Colon (tissue), 2 donors: ENCODE data around the gene NTSR2.
"Not testable (repeated sequence)": the region's sequence is repeated elsewhere in the genome, so short reads cannot be mapped to it uniquely, and the experiment has no call there.

Experiments
- FAIRE-seq: peaks from 2 replicates; lab custom pipeline; 2012; peaks lifted over from hg19 to GRCh38; lab: Jason Lieb, UNC
- donor health status: control.
- donor health status: control.

Gene NTSR2

DNA sequence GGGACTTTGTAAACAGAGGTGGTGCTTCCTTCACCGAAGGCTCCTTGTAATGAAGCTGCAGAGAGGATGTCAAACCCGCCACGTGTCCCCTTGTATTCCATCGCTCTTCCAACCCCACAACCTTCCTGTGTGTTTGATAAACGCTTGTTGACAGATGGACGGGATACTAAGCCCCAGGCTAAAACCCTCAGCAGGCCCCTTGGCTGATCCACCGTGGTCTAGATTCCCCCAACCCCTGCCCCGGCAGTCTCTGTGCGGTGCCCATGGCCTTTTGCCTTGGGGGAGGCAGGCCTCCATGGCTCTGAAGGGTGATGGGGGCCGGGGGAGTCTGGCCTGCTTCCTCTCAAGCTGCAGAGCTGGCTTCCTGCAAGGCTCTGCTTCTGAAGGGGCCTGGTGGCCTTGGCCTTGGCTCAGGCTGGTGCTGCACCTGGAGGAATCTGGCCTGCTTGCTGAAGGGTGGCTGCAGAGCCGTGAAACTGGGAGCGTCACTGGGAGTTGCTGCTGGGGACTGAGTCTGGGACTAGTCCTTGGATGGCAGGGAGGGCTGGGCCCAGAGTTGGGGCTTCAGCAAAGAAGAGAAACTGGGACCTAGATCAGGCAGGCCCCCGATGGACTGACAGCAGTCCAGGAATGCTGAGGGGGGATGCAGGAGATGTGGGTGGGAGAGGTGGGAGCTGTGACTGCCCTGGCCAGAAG, 9.6 kb upstream of the NTSR2 start:
- FAIRE-seq = no peak

DNA sequence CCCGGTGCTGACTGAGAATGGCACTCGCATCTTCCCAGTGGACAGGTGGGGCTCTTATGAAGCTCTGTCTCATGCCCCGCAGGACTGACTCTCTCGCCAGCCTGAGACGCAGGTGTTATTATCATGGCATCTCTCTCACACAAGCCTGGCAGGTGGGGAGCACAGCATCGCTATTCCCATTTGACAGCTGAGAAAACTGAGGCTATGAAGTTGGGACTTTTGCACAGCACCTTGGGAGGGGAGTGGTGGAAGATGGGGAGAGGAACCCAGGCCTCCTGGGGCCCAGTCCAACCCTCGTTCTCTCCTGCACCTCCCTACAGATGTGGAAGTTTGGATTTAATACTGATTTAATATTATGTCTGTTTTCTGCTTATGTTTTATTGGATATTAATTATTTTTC, 9.0 kb upstream of the NTSR2 start:
- no peak for FAIRE-seq

- no peak for FAIRE-seq
Observed at GRCh38 chr2:11678306-11678960, 8.4 kb upstream of the NTSR2 start.

- FAIRE-seq = no peak
Observed at GRCh38 chr2:11677136-11678055, 7.4 kb upstream of the NTSR2 start.

- no peak for FAIRE-seq
Observed at GRCh38 chr2:11676640-11677039, 6.6 kb upstream of the NTSR2 start.

GRCh38 chr2:11675423-11676112, 5.6 kb upstream of the NTSR2 start:
- FAIRE-seq = no peak

DNA sequence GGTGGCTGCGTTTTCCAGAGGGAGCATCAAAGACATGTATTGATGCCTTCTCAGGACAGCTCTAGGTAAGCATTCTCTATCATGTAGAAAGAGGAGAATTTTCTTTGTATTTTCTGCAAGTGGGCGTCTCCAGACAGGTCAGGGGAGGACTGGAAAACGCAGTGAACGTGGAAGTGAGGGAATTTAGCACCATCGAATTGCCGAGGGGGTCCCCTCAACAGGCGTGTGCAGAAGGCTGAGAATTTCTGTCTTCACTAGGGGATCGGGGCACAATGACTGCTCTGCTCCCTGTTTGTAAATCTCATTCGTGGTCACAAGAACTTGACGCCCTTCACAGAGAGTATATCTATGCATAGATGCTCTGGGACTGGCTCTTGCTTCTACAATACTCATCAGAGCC, 5.0 kb upstream of the NTSR2 start:
- FAIRE-seq = no peak

- no peak for FAIRE-seq
Observed at GRCh38 chr2:11672407-11672806, 2.4 kb upstream of the NTSR2 start.

GRCh38 chr2:11667866-11668637, 1.9 kb downstream of the NTSR2 start:
- no peak for FAIRE-seq

DNA sequence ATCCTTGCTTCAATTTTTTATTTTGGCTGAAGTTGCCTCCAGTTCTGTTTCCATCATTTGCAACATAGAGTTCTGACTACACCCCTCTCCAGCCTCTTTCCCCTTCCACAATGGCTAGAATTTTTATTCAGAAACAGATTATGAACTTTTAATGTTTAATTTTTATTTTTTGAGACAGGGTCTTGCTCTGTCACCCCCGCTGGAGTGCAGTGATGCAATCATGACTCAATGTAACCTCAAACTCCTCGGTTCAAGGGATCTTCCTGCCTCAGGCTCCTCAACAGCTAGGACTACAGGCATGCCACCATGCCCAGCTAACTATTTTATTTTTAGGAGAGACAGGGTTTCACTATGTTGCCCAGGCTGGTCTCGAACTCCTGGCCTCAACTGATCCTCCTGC, 2.8 kb downstream of the NTSR2 start:
- FAIRE-seq = no peak

- no peak for FAIRE-seq
Observed at GRCh38 chr2:11665510-11666362, 4.3 kb downstream of the NTSR2 start.

GRCh38 chr2:11665028-11665427, 5.0 kb downstream of the NTSR2 start:
- no peak for FAIRE-seq

- no peak for FAIRE-seq
Observed at GRCh38 chr2:11663427-11663826, 6.6 kb downstream of the NTSR2 start.

DNA sequence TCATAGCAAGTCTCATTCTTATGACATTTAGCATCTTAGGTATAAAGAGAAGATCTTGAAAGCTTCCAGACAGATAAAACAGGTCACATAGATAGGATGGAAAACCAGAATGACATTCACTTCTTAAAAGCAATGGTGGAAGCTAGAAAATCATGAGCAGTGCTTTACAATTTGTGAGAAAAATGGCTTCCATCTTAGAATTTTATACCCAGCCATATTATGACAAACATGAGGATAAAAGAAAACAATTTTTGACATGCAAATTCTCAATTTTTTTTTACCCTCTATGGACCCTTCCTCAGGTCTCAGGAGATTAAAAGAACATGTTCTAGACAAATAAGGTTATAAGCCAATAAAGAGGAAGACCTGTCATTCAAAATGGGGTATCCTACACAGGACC, 7.1 kb downstream of the NTSR2 start:
- no peak for FAIRE-seq

DNA sequence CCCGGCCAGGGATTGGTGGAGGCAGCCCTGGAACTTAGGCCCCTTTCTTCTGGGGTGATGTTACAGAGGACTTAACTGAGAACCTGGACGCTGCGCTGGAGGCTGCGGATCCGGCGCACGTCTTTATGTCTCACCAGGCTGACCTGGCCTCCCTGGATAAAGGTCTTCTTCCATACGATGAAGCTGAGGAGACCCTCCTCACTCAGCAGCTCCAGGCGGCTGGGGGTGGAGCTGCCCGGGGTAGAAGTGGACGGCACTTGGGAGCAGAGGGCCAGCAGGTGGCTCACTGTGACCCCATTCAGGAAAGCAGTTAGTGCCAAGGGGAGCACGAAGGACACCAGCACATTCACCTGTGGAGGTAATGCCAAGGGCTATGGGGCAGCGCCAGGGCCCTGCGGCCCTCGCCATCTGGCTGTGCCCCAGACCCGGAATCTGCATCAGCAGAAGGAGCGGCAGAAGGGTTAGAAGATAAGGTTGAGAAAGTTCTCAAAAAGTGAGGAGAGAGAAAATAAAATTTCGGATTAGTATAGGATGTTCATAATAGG, 8.0 kb downstream of the NTSR2 start:
- no peak for FAIRE-seq

DNA sequence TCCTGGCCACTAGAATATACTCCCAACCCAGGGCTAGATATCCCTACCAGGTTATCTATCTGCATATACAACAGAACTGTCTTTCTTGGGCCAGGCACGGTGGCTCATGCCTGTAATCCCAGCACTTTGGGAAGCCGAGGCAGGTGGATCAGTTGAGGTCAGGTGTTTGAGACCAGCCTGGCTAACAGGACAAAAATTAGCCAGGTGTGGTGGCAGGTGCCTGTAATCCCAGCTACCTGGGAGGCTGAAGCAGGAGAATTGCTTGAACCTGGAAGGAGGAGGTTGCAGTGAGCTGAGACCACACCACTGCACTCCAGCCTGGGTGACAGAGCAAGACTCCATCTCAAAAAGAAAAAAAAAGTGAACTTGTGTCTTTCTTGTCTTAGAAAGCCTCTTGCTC, 9.6 kb downstream of the NTSR2 start:
- not testable (repeated sequence) for FAIRE-seq

GRCh38 chr2:11659851-11660250, 10.1 kb downstream of the NTSR2 start:
- FAIRE-seq = no peak

DNA sequence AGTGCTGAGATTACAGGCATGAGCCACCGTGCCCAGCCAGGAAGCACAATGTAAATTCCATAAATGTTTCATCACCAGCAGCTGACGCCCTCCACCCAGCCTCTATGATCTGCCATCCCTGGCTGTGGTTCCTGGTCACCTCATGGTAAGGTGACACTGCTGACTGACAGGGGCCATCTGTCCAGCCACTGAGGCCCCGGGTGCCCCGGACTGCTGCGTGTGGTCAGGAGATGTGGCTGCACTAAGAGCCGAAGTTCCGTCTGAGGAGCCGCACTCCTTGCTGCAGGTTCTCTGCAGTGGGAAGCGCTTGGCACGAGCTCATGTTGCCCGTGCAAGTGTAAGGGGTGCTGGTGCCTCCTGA, 10.9 kb downstream of the NTSR2 start:
- no peak for FAIRE-seq

DNA sequence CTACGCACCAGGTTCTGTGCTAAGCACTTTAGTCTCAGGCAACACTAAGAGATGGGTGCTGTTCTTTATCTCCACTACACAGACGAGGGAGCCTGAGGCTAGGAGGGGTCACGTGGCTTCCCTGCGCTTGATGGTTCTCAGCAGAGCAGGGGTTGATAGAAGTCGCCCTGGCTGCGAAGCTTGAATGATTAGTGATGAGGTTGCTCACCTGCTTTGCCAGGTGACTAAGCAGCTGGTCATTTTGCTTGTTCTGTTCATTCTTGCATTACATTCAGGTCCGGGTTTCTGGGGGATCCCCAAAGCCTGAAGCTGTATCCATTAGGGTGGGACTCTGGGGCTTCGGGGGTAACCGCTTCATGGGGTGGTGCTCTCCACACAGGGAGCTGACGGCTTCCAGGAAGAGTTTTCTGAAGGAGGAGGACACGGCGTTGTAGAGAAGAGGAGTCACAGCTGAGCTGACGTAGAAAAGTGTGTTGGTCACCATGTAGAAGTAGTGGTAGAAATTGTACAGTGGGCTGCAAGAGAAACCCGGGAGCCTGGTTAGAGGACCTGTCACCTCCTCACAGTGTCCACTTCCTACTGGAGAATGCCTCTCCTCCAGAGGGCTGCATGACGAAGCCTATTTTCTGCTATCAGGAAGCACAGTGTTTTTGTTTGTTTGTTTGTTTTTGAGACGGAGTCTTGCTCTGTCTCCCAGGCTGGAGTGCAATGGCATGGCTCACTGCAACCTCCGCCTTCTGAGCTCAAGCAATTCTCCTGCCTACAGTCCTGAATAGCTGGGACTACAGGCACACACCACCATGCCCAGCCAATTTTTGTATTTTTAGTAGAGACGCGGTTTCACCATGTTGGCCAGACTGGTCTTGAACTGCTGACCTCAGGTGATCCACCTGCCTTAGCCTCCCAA, 11.5 kb downstream of the NTSR2 start:
- FAIRE-seq = no peak
